CD4-positive, alpha-beta T cell treated with Interleukin-15 for 4 hours (primary cell): ENCODE data around the gene SWI5.
A peak's percentile ranks its signal among the peaks of the same experiment; 100 is the strongest.

ENCODE experiments used
- DNase-seq: peaks from one replicate; pipeline ENCODE4 v3.0.0-alpha.2; 2020; ENCODE audit warnings: low spot score

Gene SWI5

GRCh38 chr9:128321343-128321742 is 45.3 kb downstream of the SWI5 start:
- no peak for DNase-seq

- DNase-seq: no peak
Measured at GRCh38 chr9:128321879-128322403, 45.9 kb downstream of the SWI5 start.

DNA sequence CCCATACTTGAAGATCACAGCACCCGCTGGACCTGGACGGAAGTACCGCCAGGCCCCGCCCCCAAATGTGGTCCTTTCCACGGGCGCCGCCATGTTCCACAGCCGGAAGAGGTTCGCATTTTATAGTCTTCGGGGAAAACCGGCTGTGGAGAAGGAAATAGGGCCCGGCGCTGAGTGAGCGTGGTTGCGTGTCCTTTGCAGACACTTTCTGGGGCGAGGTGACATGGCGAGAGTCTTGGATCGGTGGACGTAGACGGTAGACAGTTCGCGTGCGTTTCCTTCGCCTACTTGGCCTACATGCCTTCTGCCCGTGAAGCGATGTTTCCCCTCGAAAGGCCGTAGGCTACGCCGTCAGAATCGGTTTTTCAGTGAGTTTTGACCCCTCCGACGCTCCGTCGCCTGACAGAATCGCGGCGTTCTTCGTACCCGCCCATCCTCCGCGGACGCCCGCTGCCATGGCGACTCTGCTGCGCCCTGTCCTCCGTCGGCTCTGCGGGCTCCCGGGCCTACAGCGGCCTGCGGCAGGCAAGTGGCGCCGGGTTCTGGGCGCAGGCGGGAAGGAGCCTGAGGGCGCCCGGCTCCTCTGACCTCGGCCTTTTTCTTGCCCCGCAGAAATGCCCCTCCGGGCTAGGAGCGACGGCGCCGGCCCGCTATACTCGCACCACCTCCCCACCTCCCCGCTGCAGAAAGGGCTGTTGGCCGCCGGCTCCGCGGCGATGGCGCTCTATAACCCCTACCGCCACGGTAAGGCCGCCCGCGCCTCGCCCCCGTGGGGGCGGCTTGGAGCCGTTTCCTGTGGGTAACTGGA is 46.5 kb downstream of the SWI5 start, which contains the start of the genes COQ4 and TRUB2:
Gene COQ4, plus strand, starts transcription at position 436 of the 808 bp plus-strand sequence. Its CDS starts 20 bp downstream, at position 456.
Gene TRUB2, minus strand, starts transcription at position 44 of the 808 bp plus-strand sequence. Its CDS starts 39 bp downstream, at position 5.
- peak; percentile 93 for DNase-seq

DNA sequence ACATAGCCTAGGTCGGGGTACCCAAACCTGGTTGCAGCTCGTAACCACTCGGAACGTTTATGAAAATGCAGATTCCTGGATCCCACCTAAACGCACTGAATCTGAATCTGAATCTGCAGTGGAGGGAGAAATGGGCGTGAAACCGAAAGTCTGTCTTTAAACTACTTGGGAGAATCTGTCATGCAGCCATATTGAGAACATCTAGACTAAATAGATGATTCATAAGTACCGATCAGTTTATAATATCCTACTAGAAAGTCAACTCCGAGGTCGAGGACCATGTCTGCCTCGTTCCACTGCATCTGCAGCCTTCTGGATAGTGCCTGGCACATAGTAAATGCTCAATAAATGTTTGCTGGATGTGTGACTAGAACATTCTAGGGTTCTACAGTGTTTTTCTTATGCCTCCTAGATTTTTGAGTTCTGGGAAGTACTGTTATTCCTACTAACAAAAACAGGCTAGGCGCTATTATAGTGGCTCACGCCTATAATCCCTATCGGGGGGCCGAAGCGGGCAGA is 47.2 kb downstream of the SWI5 start:
- DNase-seq: peak; percentile 33

GRCh38 chr9:128323791-128324190 is 47.7 kb downstream of the SWI5 start:
- DNase-seq: no peak

GRCh38 chr9:128324401-128324800 is 48.3 kb downstream of the SWI5 start:
- DNase-seq: no peak

GRCh38 chr9:128325629-128326028 is 49.6 kb downstream of the SWI5 start:
- no peak for DNase-seq

DNA sequence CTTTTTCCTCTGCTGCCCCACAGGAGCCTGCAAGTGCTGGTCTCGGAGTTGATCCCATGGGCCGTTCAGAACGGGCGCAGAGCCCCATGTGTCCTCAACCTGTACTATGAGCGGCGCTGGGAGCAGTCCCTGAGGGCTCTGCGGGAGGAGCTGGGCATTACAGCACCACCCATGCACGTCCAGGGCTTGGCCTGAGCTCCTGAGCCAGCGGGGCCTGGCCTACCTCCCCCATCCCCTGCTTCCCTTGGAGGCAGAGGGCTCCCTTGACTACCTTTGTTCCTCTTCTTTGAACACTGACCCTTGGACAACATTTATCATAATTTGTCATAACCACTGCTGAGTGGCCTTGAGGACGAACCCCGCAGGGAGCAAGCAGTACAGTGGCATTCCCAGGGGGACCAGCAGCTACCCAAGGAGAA is 57.4 kb downstream of the SWI5 start:
- DNase-seq: no peak

DNA sequence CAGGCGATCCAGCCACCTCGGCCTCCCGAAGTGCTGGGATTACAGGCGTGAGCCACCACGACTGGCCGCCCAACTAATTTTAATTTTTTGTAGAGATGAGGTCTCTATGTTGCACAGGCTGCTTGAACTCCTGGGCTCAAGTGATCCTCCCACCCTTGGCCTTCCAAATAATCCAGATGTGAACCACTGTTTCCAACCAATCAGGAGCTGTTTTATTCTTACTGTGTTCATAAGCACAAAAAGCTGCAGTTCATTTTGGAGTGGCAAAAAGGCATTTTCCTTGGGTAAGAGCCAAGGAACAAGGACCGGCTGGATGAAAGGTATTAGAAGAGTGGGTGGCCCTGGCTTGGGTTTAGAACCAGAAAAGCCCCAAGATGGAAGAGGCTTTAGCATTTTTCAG is 59.1 kb downstream of the SWI5 start:
- DNase-seq: no peak

DNA sequence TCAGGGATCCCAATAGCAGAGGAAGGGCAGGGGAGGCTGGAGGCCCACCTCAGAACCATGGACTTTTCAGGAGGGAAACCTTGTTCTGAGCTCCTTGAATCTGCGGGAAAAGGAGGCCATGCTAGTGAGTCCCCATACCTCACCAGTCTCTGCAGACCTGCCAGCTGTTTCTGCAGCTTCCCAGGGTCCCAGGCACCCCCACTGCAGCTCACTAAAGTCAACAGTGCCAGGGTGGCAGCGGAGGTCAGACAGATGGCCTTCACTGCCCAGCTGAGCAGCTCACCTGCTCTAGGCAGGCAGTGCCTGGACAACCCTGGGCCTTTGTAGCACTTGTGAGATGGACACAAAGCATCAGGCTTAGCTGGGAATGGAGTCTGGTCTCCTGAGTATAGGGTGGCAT is 59.8 kb downstream of the SWI5 start:
- no peak for DNase-seq

DNA sequence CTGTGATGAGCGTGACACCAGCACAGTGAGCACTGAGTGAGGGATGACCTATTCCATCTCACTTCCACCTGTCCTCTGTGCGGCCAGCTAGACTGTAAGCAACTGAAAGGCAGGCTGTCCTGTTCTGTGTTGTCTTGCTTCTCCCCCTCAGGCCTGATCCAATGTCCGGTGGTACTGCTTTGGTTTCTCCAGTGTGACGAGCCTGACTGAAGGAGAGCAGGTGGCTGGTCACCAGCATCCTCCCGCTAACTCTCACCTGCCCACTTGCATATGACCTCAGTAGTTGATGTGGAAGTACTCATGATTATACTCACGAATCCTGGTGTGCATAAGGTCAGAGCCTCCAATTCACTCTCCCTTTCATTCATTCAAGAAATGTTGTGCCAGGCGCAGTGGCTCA is 61.9 kb downstream of the SWI5 start:
- no peak for DNase-seq
